ENCODE results near the gene MYO10.
"Not testable (repeated sequence)": the region's sequence is repeated elsewhere in the genome, so short reads cannot be mapped to it uniquely, and the experiment has no call there.

Gene MYO10

GRCh38 chr5:16837305-16837704 is 98.8 kb downstream of the MYO10 start:
- no peak overlapping the region for H3K4me3 Mint-ChIP-seq
- no peaks in the 10 kb centered on the region for H3K9me3 Mint-ChIP-seq
- no peaks in the 10 kb centered on the region for H3K36me3 Mint-ChIP-seq
- DNase-seq (ENCODE audit: low spot score in 2 of 2): no peak
- H3K27ac Mint-ChIP-seq: no peak overlapping the region
- H3K27me3 Mint-ChIP-seq: peaks cover 5% of the 10 kb centered on the region
- no peak for ATAC-seq (ENCODE audit: low read depth)
- H3K4me1 Mint-ChIP-seq: no peaks in the 10 kb centered on the region

DNA sequence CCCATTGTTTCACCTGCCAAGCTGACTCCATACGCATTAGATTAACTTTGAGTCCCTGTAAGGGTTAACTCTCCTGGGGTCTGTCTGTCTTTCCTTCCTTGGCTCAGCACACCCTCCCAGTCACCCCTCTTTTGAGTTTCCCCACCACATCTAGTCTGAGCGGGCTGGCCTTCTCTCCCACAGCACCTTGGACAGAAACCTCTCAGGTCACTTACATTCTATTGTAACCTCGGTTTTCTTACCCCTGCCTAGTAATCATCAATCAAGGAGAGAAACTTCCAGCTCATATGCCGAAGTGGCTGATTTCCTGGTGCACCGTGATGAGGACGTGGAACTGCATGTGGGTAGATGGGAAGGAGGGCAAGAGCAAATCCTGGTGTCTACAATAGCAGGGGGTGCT is 102.1 kb downstream of the MYO10 start:
- ATAC-seq (ENCODE audit: low read depth): no peak
- no peak for DNase-seq (ENCODE audit: low spot score in 2 of 2)
- Mint-ChIP-seq H3K4me3 (no peak overlapping the region), H3K36me3 (no peaks in the 10 kb centered on the region), H3K27ac (no peak overlapping the region), H3K9me3 (no peaks in the 10 kb centered on the region), H3K4me1 (no peaks in the 10 kb centered on the region), H3K27me3 (peaks cover 3% of the 10 kb centered on the region)

DNA sequence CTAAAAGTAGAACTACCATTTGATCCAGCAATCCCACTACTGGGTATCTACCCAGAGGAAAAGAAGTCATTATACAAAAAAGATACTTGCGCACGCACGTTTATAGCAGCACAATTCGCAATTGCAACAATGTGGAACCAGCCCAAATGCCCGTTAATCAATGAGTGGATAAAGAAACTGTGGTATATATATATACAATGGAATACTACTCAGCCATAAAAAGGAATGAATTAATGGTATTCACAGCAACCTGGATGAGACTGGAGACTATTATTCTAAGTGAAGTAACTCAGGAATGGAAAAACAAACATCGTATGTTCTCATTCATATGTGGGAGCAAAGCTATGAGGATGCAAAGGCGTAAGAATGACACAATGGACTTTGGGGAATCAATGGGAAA is 104.8 kb downstream of the MYO10 start:
- H3K9me3 Mint-ChIP-seq; H3K36me3 Mint-ChIP-seq; DNase-seq (ENCODE audit: low spot score in 2 of 2); H3K27ac Mint-ChIP-seq; H3K4me3 Mint-ChIP-seq; ATAC-seq (ENCODE audit: low read depth); H3K4me1 Mint-ChIP-seq; H3K27me3 Mint-ChIP-seq: not testable (repeated sequence)

GRCh38 chr5:16827755-16828154 is 108.3 kb downstream of the MYO10 start:
- Mint-ChIP-seq H3K4me3 (no peak overlapping the region), H3K27me3 (no peaks in the 10 kb centered on the region), H3K27ac (no peak overlapping the region), H3K4me1 (no peaks in the 10 kb centered on the region), H3K36me3 (no peaks in the 10 kb centered on the region), H3K9me3 (no peaks in the 10 kb centered on the region)
- DNase-seq (ENCODE audit: low spot score in 2 of 2) (no peak), ATAC-seq (ENCODE audit: low read depth) (no peak)

GRCh38 chr5:16826379-16827125 is 109.5 kb downstream of the MYO10 start:
- no peak overlapping the region for H3K27ac Mint-ChIP-seq
- H3K4me1 Mint-ChIP-seq: no peaks in the 10 kb centered on the region
- H3K9me3 Mint-ChIP-seq: no peaks in the 10 kb centered on the region
- no peak overlapping the region for H3K4me3 Mint-ChIP-seq
- no peaks in the 10 kb centered on the region for H3K36me3 Mint-ChIP-seq
- no peaks in the 10 kb centered on the region for H3K27me3 Mint-ChIP-seq
- DNase-seq (ENCODE audit: low spot score in 2 of 2) (no peak), ATAC-seq (ENCODE audit: low read depth) (no peak)

DNA sequence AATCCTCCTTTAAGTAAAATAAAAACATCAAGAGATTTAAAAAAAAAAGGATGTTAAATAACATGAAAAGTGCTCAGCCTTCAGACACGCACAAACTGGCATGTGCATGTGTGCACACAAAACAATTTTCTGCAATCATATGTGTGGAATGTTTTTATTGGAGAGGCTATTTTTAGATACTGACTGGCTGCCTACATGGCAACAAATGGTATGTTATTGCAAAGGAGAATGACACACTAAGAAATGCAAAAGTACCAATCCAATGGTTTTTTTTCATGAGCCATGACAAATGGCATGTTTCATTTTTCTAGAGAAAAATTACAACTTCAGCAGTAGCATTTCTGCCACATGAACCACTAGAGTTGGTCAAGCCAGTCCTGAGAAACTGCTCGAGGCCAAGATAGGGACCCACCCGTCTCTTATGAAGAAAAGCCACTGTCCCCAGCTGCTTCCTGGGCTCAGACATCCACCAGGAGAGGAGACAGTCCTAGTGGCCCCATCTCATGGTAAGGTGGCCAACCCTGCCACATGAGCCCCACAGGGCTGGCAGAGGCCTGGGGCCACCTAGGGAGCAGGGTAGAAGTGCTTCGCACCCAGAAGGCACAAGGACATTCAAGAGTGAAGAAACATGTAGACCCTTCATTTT is 116.4 kb downstream of the MYO10 start:
- Mint-ChIP-seq H3K27ac (no peak overlapping the region), H3K4me3 (no peak overlapping the region)

DNA sequence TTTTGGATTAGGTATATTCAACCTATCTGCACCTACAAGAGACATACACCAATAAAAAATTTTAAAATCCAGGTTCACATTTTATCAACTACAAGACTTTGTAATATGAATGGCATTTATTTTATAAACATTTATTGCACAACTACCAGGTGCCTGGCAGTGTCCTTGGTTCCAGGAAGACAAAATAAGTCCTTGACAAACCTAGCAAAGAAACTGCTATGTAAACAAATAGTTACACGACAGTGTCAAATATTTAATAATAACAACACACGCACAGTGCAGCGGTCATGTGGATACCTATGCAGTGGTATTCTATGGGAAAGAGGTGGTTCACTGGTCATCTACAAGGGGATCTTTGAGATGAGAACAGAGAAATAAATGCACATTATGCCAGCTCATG is 120.7 kb downstream of the MYO10 start:
- H3K27me3 Mint-ChIP-seq: no peaks in the 10 kb centered on the region
- H3K4me3 Mint-ChIP-seq: no peak overlapping the region
- no peaks in the 10 kb centered on the region for H3K36me3 Mint-ChIP-seq
- no peaks in the 10 kb centered on the region for H3K4me1 Mint-ChIP-seq
- DNase-seq (ENCODE audit: low spot score in 2 of 2) (no peak), ATAC-seq (ENCODE audit: low read depth) (no peak)
- H3K27ac Mint-ChIP-seq: no peak overlapping the region
- H3K9me3 Mint-ChIP-seq: no peaks in the 10 kb centered on the region

More for the DNA sequence above, 116.4 kb downstream of the MYO10 start:
- H3K4me1 Mint-ChIP-seq: no peaks in the 10 kb centered on the region
- H3K36me3 Mint-ChIP-seq: no peaks in the 10 kb centered on the region
- ATAC-seq (ENCODE audit: low read depth) (no peak), DNase-seq (ENCODE audit: low spot score in 2 of 2) (no peak)
- H3K9me3 Mint-ChIP-seq: no peaks in the 10 kb centered on the region
- no peaks in the 10 kb centered on the region for H3K27me3 Mint-ChIP-seq

DNA sequence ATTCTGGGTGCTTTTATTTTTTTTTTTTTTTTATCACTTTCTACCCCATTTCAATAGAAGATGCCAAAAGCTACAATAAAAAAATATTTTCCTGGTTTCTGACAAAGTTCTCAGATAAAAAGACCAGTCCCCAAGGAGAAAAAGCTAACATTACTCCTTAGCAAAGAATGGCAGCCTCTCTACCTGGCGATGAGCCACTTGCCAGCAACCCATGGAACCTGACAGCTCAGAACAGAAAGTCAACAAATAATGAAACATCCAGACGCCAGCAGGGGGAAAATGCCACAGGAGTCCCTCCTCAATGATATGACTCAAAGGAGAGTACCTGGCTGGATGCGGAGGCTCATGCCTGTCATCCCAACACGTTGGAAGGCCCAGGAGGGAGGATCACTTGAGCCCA is 123.2 kb downstream of the MYO10 start:
- H3K4me1 Mint-ChIP-seq: no peaks in the 10 kb centered on the region
- no peak overlapping the region for H3K4me3 Mint-ChIP-seq
- no peak for ATAC-seq (ENCODE audit: low read depth)
- no peaks in the 10 kb centered on the region for H3K36me3 Mint-ChIP-seq
- no peaks in the 10 kb centered on the region for H3K27me3 Mint-ChIP-seq
- H3K27ac Mint-ChIP-seq: no peak overlapping the region
- H3K9me3 Mint-ChIP-seq: no peaks in the 10 kb centered on the region
- no peak for DNase-seq (ENCODE audit: low spot score in 2 of 2)

DNA sequence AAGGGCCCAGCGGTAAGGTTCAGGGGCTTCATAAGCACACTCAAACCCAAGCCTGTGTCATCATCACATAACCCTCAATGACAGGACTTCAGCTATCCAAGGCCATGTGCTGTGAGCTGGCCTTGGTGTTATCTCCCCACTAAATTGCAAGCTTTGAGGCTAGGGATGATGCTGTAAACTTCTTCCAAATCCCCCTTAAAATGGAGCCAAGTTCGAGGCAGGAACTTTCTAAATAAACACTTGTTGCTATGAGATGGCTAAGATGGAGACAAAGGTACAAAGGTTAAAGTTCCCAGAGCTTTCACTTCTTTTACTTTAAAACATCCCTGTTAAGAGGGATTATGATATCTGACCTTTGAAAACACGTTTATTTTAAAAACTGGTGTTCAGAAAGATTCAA is 123.6 kb downstream of the MYO10 start:
- no peak overlapping the region for H3K27ac Mint-ChIP-seq
- peaks cover 3% of the 10 kb centered on the region for H3K27me3 Mint-ChIP-seq
- no peak for DNase-seq (ENCODE audit: low spot score in 2 of 2)
- H3K4me1 Mint-ChIP-seq: no peaks in the 10 kb centered on the region
- no peaks in the 10 kb centered on the region for H3K9me3 Mint-ChIP-seq
- no peak for ATAC-seq (ENCODE audit: low read depth)
- H3K4me3 Mint-ChIP-seq: no peak overlapping the region
- H3K36me3 Mint-ChIP-seq: no peaks in the 10 kb centered on the region

GRCh38 chr5:16810208-16810854 is 125.8 kb downstream of the MYO10 start:
- Mint-ChIP-seq H3K4me3 (no peak overlapping the region), H3K9me3 (no peaks in the 10 kb centered on the region), H3K27me3 (peaks cover 5% of the 10 kb centered on the region), H3K36me3 (no peaks in the 10 kb centered on the region), H3K27ac (no peak overlapping the region), H3K4me1 (peaks cover 5% of the 10 kb centered on the region)
- no peak for ATAC-seq (ENCODE audit: low read depth)
- no peak for DNase-seq (ENCODE audit: low spot score in 2 of 2)

GRCh38 chr5:16809395-16810207 is 126.5 kb downstream of the MYO10 start:
- Mint-ChIP-seq H3K4me3 (no peak overlapping the region), H3K27ac (no peak overlapping the region), H3K27me3 (peaks cover 5% of the 10 kb centered on the region), H3K9me3 (peaks cover 1% of the 10 kb centered on the region), H3K36me3 (no peaks in the 10 kb centered on the region), H3K4me1 (peaks cover 5% of the 10 kb centered on the region)
- DNase-seq (ENCODE audit: low spot score in 2 of 2) (no peak), ATAC-seq (ENCODE audit: low read depth) (no peak)

DNA sequence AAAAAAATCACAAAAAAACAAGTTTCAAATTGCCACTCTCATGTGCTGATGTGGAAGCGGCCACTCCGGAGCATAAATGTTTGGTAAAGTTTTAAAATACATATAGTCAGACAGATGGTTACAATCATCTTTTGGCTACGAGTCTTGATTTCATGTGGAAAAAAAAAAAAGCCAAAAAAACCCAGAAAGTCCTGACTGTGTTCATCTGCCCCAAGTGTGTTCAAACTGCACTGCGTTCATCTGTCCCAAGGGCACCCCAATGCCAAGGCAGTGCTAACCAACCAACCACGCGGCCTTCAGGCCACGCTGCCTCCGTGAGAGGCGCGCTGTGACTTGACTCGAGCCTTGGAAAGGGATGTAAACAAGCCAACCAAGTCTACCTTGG is 127.1 kb downstream of the MYO10 start:
- Mint-ChIP-seq H3K27ac (no peak overlapping the region), H3K4me1 (peaks cover 5% of the 10 kb centered on the region), H3K36me3 (no peaks in the 10 kb centered on the region), H3K9me3 (peaks cover 1% of the 10 kb centered on the region), H3K4me3 (no peak overlapping the region), H3K27me3 (peaks cover 5% of the 10 kb centered on the region)
- ATAC-seq (ENCODE audit: low read depth) (no peak), DNase-seq (ENCODE audit: low spot score in 2 of 2) (no peak)

- Mint-ChIP-seq H3K4me3 (no peak overlapping the region), H3K27ac (no peak overlapping the region), H3K36me3 (no peaks in the 10 kb centered on the region), H3K27me3 (peaks cover 5% of the 10 kb centered on the region), H3K9me3 (peaks cover 1% of the 10 kb centered on the region), H3K4me1 (peaks cover 5% of the 10 kb centered on the region)
- DNase-seq (ENCODE audit: low spot score in 2 of 2): no peak
- no peak for ATAC-seq (ENCODE audit: low read depth)
Observed at GRCh38 chr5:16808021-16808420, 128.1 kb downstream of the MYO10 start.

GRCh38 chr5:16807547-16807864 is 128.6 kb downstream of the MYO10 start:
- Mint-ChIP-seq H3K9me3 (peaks cover 1% of the 10 kb centered on the region), H3K27ac (no peak overlapping the region), H3K4me3 (no peak overlapping the region), H3K36me3 (no peaks in the 10 kb centered on the region), H3K27me3 (peaks cover 5% of the 10 kb centered on the region), H3K4me1 (peaks cover 5% of the 10 kb centered on the region)
- ATAC-seq (ENCODE audit: low read depth) (no peak), DNase-seq (ENCODE audit: low spot score in 2 of 2) (no peak)
